ENCODE data around the gene SLC24A3. TPM values are rescaled to one million over a fixed set of nuclear protein-coding genes. Genes with fewer than 3 reads are reported as not detected.

Gene SLC24A3
- total and polyA plus RNA-seq, 2 of the 13 experiments (the other 11 are each of a cell fraction or from before 2014, with no cell fraction given), result not detected

DNA sequence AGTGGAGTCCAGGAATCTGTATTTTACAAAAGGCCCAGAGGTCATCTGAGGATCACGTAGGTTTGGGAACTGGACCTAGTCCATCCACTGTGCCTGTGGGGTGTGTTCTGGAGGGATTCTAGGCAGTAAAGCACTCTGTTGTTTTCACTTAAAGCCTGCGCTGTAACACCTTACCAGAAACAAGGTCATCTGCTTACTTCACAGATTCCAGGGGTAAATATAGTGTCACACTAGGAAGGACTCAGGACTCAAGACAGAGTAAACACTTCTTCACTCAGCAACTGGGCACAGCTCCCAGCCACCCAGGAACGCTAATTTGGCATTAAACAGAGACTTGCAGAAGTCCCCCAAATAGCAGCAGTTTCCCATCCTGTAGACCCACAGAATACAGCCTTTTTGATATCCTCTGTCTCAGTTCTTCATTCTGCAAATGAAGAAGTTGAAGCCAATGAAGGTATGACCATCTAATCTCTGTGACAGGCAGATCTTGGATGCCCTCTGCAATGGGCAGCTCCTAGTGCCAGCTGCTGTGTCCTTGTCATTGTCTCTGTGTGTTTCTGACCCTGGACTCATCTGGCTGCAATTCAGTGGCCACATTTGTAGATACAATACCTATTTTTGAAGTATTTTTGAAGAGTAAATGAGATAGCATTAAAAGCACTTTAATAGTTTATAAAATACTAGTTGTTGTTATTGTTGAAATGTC is 129.1 kb downstream of the SLC24A3 start:
- Histone ChIP-seq H3K36me3 (replicated peaks in 1 of 2; ENCODE audit: control insufficient read depth in 1 of 2, insufficient read depth in 2 of 2, low read length in 2 of 2) (no peaks in the 10 kb centered on the region), H3K4me3 (replicated peaks in 1 of 3; ENCODE audit: insufficient read depth in 1 of 3, low read depth in 2 of 3, low read length in 3 of 3) (no peak overlapping the region), H3K9me3 (ENCODE audit: low read length) (no peaks in the 10 kb centered on the region), H2AFZ (ENCODE audit: low read length) (no peak overlapping the region), H3K27ac (ENCODE audit: extremely low read length, insufficient read depth, low read length) (no peak overlapping the region), H3K79me2 (ENCODE audit: insufficient read depth, low read length) (no peaks in the 10 kb centered on the region), H4K20me1 (ENCODE audit: insufficient read depth, low read length) (no peaks in the 10 kb centered on the region), H3K4me2 (ENCODE audit: low read depth, low read length) (no peak overlapping the region), H3K27me3 (ENCODE audit: control insufficient read depth in 1 of 2, insufficient read depth in 2 of 2, low read length in 2 of 2) (no peaks in the 10 kb centered on the region), H3K4me1 (ENCODE audit: insufficient read depth, low read length) (no peaks in the 10 kb centered on the region), H3K9ac (ENCODE audit: insufficient read depth, low read depth, low read length) (no peak overlapping the region)
- in situ Hi-C loops (cut with HindIII; ENCODE audit: extremely low pct_ligation_motif_present, low pct_unique_long_range_greater_than_20kb), result no loop called here
- 8% methylated on average over 3 of the region's 3 CpGs for WGBS (ENCODE audit: low lambda C conversion rate)
- ChIA-PET POLR2A (no interaction called here), CTCF (ENCODE audit: low intra/inter-chr PET ratio, low total read pairs) (no interaction called here)
- no peak for ATAC-seq
- DNase-seq (ENCODE audit: low spot score), result no peak
- intact Hi-C loops (cut with micrococcal nuclease; ENCODE audit: unreplicated experiment), result no loop called here
- no peak for FAIRE-seq
- no TSS peak for BruUV-seq (replicated peaks)
- TF ChIP-seq CCDC6 (CRISPR knock-in tag; IDR thresholded peaks at IDR 0.05), result no peak
- no peak for TF ChIP-seq PAX8 (CRISPR knock-in tag; IDR thresholded peaks at IDR 0.05; ENCODE audit: borderline replicate concordance)
- TF ChIP-seq, protein P1, sequence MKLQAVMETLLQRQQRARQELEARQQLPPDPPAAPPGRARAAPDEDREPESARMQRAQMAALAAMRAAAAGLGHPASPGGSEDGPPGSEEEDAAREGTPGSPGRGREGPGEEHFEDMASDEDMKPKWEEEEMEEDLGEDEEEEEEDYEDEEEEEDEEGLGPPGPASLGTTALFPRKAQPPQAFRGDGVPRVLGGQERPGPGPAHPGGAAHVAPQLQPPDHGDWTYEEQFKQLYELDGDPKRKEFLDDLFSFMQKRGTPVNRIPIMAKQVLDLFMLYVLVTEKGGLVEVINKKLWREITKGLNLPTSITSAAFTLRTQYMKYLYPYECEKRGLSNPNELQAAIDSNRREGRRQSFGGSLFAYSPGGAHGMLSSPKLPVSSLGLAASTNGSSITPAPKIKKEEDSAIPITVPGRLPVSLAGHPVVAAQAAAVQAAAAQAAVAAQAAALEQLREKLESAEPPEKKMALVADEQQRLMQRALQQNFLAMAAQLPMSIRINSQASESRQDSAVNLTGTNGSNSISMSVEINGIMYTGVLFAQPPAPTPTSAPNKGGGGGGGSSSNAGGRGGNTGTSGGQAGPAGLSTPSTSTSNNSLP (IDR thresholded peaks at IDR 0.05; ENCODE audit: low read depth, low read length), result no peak
- no peak for TF ChIP-seq RBM39 (IDR thresholded peaks at IDR 0.05; ENCODE audit: low read depth, low read length, poor library complexity, severe bottlenecking)
- no peak for TF ChIP-seq ZNF484 (CRISPR knock-in tag; IDR thresholded peaks at IDR 0.05; ENCODE audit: borderline replicate concordance, low read depth)
- TF ChIP-seq, protein P2, sequence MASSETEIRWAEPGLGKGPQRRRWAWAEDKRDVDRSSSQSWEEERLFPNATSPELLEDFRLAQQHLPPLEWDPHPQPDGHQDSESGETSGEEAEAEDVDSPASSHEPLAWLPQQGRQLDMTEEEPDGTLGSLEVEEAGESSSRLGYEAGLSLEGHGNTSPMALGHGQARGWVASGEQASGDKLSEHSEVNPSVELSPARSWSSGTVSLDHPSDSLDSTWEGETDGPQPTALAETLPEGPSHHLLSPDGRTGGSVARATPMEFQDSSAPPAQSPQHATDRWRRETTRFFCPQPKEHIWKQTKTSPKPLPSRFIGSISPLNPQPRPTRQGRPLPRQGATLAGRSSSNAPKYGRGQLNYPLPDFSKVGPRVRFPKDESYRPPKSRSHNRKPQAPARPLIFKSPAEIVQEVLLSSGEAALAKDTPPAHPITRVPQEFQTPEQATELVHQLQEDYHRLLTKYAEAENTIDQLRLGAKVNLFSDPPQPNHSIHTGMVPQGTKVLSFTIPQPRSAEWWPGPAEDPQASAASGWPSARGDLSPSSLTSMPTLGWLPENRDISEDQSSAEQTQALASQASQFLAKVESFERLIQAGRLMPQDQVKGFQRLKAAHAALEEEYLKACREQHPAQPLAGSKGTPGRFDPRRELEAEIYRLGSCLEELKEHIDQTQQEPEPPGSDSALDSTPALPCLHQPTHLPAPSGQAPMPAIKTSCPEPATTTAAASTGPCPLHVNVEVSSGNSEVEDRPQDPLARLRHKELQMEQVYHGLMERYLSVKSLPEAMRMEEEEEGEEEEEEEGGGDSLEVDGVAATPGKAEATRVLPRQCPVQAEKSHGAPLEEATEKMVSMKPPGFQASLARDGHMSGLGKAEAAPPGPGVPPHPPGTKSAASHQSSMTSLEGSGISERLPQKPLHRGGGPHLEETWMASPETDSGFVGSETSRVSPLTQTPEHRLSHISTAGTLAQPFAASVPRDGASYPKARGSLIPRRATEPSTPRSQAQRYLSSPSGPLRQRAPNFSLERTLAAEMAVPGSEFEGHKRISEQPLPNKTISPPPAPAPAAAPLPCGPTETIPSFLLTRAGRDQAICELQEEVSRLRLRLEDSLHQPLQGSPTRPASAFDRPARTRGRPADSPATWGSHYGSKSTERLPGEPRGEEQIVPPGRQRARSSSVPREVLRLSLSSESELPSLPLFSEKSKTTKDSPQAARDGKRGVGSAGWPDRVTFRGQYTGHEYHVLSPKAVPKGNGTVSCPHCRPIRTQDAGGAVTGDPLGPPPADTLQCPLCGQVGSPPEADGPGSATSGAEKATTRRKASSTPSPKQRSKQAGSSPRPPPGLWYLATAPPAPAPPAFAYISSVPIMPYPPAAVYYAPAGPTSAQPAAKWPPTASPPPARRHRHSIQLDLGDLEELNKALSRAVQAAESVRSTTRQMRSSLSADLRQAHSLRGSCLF (CRISPR knock-in tag; IDR thresholded peaks at IDR 0.05; ENCODE audit: borderline replicate concordance), result no peak
- TF ChIP-seq, protein P3, sequence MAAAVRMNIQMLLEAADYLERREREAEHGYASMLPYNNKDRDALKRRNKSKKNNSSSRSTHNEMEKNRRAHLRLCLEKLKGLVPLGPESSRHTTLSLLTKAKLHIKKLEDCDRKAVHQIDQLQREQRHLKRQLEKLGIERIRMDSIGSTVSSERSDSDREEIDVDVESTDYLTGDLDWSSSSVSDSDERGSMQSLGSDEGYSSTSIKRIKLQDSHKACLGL (CRISPR knock-in tag; IDR thresholded peaks at IDR 0.05), result no peak
- TF ChIP-seq ZNF274 (CRISPR knock-in tag; IDR thresholded peaks at IDR 0.05), result no peak
- TF ChIP-seq, protein P4, sequence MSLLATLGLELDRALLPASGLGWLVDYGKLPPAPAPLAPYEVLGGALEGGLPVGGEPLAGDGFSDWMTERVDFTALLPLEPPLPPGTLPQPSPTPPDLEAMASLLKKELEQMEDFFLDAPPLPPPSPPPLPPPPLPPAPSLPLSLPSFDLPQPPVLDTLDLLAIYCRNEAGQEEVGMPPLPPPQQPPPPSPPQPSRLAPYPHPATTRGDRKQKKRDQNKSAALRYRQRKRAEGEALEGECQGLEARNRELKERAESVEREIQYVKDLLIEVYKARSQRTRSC (CRISPR knock-in tag; IDR thresholded peaks at IDR 0.05; ENCODE audit: low read depth), result no peak
- no peak for TF ChIP-seq STAT5B (CRISPR knock-in tag; IDR thresholded peaks at IDR 0.05)
- no peak for TF ChIP-seq DPF2 (CRISPR knock-in tag; IDR thresholded peaks at IDR 0.05; ENCODE audit: borderline replicate concordance, low read depth)
